8988T (cell line): ENCODE measurements around the gene CDC27.
"Not testable (repeated sequence)": the region's sequence is repeated elsewhere in the genome, so short reads cannot be mapped to it uniquely, and the experiment has no call there.

Source experiments
- DNase-seq: peaks from one replicate; pipeline ENCODE4 v3.0.0; 2011

CDC27 gene

DNA sequence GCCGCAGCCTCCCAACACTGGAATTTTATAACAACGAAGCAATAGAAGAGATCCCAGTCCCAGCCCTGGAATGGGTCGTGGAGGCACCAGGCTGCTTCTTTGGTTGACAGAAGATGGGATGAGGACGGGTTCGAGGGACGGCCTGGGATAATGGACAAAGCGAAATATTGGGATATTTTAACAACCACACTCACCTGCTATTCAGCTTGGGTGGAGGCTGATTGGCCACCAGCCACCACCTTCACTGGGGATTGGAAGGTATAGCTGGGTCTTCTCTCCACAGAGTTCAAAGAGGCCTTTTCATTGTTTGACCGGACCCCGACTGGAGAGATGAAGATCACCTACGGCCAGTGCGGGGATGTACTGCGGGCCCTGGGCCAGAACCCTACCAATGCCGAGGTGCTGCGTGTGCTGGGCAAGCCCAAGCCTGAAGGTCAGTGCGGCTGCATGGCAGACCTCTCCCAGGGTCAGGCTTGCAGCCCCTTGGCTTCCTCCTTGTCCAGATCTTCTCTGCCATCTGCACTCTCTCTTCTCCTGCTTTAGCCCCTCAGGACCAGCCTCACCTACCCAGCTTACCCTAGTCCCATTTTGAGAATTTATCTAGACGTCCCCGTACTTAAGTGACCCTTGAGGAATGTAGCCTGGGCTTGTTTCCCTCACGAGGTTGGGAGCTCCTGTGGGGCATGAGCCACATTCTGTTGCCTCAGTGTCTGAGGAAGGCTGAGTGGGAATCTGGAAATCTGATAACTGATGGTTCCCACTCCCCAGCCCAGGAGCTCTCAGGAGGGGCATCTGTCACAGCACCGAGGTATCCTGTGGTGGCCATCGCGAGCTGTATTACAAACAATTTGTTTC, 30.8 kb upstream of the CDC27 start:
- no peak for DNase-seq

DNA sequence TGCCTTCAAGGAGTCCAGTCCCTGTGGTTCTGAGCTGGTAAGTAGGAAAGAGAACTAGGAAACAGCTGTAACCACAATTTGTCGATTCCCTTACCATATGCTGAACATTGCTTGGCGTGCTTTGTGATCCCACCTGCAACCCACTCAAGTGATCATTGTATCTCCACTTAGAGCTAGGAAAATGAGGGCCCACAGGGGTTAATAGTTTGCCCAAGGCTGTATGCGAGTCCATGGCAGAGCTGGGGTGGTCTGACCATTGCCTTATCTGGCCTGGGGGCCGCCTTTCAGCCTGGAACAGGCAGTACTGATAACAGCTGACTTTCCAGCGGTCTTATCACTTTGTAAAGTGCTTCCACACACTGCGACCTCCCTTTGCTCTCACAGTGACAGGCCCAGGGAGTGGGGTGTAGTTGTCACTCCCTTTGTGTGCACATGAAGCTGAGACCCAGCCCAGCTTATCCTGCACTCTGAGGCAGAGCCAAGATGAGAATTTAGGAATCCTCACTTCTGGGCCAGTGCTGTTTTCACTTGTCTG, 29.9 kb upstream of the CDC27 start:
- DNase-seq, result no peak

GRCh38 chr17:47217279-47217678, 28.2 kb upstream of the CDC27 start:
- DNase-seq, result not testable (repeated sequence)

DNA sequence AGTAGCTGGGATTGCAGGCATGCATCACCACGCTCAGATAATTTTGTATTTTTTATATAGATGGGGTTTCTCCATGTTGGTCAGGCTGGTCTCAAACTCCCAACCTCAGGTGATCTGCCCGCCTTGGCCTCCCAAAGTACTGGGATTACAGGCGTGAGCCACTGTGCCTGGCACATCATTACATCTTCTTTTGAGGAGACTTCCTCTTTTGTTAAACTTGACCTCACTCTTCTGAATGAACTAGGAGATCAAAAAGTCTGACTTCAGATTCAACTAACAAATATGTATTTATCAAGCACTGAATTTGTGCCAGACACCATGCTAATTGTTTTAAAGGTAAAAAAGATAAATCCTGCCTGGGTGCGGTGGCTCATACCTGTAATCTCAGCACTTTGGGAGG, 27.7 kb upstream of the CDC27 start:
- DNase-seq, result not testable (repeated sequence)

GRCh38 chr17:47214931-47215330, 25.8 kb upstream of the CDC27 start:
- no peak for DNase-seq

GRCh38 chr17:47213540-47213939, 24.4 kb upstream of the CDC27 start:
- DNase-seq, result no peak

- no peak for DNase-seq
Observed at GRCh38 chr17:47212458-47212857, 23.4 kb upstream of the CDC27 start.

DNA sequence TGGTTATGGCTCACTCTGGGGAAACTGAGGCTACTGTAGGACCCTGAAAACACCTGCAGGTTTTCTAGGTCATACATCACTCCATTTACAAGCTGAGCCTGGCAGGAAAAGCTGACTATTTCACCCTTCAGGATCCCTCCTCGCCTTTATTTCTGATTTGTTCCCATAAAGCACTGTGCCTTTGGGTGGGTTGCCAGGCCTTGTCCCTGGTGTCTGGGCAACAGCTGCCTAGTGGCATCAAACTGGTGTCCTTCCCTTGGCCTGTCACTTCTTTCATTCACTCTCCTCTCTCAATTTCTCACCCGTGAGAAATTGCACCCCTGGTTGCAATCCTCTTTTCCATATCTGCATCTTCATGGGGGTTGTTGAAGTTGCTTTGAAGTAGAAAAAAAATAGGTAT, 21.7 kb upstream of the CDC27 start:
- no peak for DNase-seq

DNA sequence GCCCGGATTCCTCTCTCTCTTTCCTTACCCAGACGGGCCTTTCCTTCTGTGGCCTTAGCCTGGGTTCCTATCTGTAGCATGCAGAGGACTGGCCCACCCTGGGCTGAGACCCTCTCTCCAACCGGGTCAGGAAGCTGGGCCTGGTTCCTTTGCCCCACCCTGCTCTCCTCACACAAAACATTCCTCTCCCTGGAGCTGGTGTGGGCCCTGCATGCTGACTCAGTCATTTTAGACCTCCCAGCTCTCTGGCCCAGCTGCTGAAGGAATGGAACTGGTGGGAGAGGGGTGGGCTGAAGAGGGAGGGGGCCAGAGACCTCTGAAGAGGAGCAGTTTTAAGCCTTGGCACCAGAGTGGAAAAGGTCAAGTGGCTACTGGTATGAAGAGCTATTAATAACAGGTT, 21.0 kb upstream of the CDC27 start:
- DNase-seq, result no peak

DNA sequence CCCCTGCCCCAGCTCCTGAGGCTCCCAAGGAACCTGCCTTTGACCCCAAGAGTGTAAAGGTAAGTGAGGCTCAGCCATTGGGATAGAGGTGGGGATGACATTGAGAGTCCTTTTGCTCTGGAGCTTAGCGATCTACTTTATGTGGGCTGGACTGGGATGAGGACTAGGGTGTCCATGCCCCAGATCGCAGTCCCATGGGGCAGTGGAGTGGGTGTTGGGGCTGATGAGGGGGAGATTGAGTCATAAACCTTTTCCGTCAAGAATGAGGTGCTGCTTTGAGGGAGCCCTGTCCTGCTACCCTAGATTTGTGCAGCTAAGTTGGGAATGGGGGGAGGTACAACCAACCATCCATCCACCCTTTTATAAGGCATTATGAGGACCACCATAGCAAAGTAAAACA, 20.4 kb upstream of the CDC27 start:
- DNase-seq, result no peak

- no peak for DNase-seq
Observed at GRCh38 chr17:47208744-47209488, 19.8 kb upstream of the CDC27 start, which contains the start of gene MYL4. Gene MYL4, plus strand, starts transcription at chr17:47209348. Its CDS starts 75 bp downstream, at chr17:47209423.

DNA sequence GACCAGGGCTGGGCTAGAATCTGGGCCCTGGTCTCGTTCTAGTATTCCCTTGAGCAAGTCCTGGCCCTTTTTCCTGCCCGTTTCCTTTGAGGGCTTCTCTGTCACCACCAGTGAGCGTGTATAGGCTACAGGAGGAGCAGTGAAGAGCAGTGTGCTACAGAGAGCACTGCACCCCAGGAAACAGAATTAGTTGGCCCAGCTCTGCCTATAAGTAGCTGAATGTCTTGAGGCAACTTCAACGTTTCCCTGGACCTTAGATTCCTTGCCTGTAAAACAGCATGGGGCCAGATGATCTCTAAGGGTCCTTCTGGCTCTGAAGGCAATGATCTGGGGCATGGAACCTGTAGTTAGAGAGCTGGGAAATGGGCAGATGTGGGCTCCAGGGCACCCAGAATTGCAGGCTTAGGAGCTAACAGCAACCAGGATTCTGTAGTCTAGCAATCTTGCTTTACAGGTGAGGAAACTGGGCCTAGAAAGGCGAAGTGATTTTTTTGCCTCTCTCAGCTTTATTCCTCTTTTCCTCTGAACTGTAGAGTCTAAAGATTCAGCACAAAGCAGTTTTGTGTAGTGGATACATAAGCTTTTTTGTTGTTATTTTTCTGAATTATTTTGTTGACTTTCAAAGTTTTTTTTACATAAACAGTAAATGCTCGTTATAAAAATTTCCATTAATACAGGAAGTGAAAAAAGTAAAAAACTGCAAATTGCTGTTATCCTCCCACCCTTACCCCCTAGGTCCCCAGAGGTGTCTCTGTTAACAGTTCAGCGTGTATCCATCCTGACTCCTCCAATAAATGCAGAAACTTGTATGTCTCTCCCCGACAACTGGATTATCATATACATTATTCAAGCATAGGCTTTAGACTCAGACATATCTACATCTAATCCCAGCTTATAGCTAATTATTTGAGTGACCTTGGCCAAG, 18.3 kb upstream of the CDC27 start:
- no peak for DNase-seq

DNA sequence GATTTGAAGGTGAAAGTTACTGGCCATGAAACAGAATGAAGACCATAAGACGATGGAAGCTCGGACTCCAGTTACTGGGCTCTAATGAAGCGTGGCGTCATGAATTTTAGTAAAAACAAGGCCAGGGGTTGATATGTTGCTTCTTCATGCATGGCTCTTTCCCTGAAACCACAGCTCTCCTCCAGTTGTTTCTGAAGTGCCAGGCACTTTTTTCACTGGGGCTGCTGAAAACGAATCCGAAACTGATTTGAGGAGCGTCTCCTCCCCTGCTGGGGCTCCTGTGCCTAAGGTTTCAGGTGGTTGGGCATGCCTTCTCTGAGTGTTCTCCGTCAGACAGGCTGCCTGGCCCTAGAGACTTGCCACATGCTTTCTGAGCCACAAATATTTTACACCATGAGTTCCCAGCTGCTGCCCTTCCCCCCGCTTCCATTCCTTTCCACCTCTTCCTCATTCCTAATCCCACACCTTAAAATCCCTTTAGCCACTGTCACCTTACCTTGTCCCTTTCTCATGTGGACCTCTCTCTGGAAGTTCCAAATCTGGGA, 16.4 kb upstream of the CDC27 start:
- no peak for DNase-seq

- no peak for DNase-seq
Observed at GRCh38 chr17:47204722-47205418, 15.8 kb upstream of the CDC27 start.

DNA sequence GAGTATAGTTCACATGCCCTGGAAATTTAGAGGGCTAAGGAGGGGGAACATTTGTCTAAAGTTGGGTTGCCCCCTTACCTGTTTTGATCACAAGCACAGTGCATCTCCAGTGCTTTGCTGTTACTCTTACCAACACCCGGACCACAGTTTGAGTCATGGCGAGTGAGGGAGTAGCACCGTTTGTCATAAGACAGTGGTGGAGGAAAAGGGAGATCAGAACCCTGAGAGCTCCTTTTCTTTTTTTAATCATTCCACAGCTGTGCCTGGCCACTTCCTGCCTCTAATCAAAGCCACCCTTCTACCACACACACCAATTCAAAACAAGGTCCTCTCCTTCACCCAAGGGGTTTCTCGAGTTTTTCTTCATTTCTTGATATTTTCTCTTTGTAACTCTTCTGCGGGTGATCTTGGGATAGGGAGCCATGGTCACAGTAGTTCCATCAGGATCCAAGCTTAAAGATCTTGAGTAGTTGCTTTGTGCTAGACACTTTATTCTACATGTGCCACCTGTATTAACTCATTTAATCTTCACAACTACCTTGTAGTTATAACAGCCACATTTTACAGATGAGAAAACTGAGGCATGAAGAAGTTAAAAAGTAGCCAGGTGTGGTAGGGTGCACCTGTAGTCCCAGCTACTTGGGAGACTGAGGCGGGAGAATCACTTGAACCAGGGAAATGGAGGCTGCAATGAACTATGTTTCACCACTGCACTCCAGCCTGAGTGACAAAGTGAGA, 15.1 kb upstream of the CDC27 start:
- no peak for DNase-seq

GRCh38 chr17:47201166-47201565, 12.1 kb upstream of the CDC27 start:
- DNase-seq, result no peak

- DNase-seq, result no peak
Observed at GRCh38 chr17:47200325-47200664, 11.2 kb upstream of the CDC27 start.

GRCh38 chr17:47199627-47200324, 10.7 kb upstream of the CDC27 start:
- no peak for DNase-seq

- DNase-seq, result no peak
Observed at GRCh38 chr17:47197821-47198220, 8.7 kb upstream of the CDC27 start.

DNA sequence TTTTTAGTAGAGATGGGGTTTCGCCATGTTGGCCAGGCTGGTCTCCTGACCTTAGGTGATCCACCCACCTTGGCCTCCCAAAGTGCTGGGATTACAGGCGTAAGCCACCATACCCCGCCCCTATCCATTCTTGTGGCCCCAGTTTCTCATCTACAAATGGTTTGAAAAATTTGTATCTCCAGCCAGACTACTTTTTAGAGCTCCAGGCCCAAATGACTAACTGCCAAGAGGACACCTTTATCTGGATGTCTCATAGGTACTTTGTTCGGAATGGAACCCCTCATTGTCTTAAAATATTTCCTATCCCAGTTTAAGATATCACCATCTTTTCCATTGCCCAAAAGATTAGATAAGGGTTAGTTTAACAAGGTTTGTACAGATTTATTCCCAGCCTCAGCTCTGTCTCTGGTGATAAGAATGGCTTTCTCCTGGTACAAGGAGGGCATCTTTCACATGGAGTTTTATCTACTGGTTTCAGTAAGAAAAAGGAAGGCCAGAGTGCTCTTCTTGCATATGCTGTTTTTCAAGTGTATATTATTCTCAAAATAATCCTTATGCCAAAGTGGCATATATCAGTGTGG, 4.9 kb upstream of the CDC27 start:
- DNase-seq, result no peak
